MCF 10A (cell line): Measurements from ENCODE around the gene MBLAC1. TPM values are rescaled to one million over a fixed set of nuclear protein-coding genes. Genes with fewer than 3 reads are reported as not detected.

Experiments used
- BruUV-seq: library from RNA; stranded (reverse); fragments of 400-500 nt; replicated peaks from 2 replicates; lab custom pipeline; 2021; lab: Mats Ljungman, UMichigan
- CTCF ChIA-PET: fragments of 300-600 bp; sonication (Branson Sonifier 250); formaldehyde crosslinking; extraction: SDS; loops from one replicate; lab custom pipeline; 2021; ENCODE audit warnings: antibody characterized with exemption, inconsistent platforms; lab: Yijun Ruan, JAX
- POLR2A ChIA-PET: fragments of 300-600, 350-650 bp; sonication (Branson Sonifier 250); formaldehyde crosslinking; extraction: SDS; loops from one replicate; lab custom pipeline; 2020; ENCODE audit warnings: antibody characterized with exemption, inconsistent platforms; lab: Yijun Ruan, JAX
- DNase-seq: peaks from one replicate; pipeline ENCODE4 v3.0.0-alpha.2; 2018; ENCODE audit not compliant: unreplicated experiment
- H3K27ac Mint-ChIP-seq: one replicate; pipeline ENCODE4 v1.8.0; 2022; ENCODE audit warnings: mild to moderate bottlenecking, low read depth, mixed read lengths; ENCODE audit not compliant: unreplicated experiment
- H3K27me3 Mint-ChIP-seq: one replicate; pipeline ENCODE4 v1.8.0; 2022; ENCODE audit warnings: mixed read lengths; ENCODE audit not compliant: insufficient read depth, unreplicated experiment
- H3K36me3 Mint-ChIP-seq: one replicate; pipeline ENCODE4 v1.8.0; 2022; ENCODE audit warnings: mild to moderate bottlenecking, moderate library complexity, mixed read lengths; ENCODE audit not compliant: insufficient read depth, unreplicated experiment
- H3K4me1 Mint-ChIP-seq: one replicate; pipeline ENCODE4 v1.8.0; 2022; ENCODE audit warnings: mixed read lengths; ENCODE audit not compliant: insufficient read depth, unreplicated experiment
- H3K4me3 Mint-ChIP-seq: one replicate; pipeline ENCODE4 v1.8.0; 2022; ENCODE audit warnings: mild to moderate bottlenecking, moderate library complexity, mixed read lengths; ENCODE audit not compliant: unreplicated experiment
- H3K9me3 Mint-ChIP-seq: one replicate; pipeline ENCODE4 v1.8.0; 2022; ENCODE audit warnings: mixed read lengths; ENCODE audit not compliant: unreplicated experiment
- CTCF ChIP-seq: fragments of 200-600 bp; IDR thresholded peaks from one replicate; pipeline ENCODE4 v1.8.0; 2022; ENCODE audit warnings: antibody characterized with exemption, mild to moderate bottlenecking; ENCODE audit not compliant: unreplicated experiment
- intact Hi-C: fragments of 100-400 bp; cut with micrococcal nuclease; formaldehyde crosslinking; loops from 2 replicates; pipeline ENCODE4 v1.14.1; 2022
- total RNA-seq: library from RNA; stranded (reverse); gene quantifications from 2 replicates; pipeline ENCODE4 v1.2.3, GENCODE V29; 2022

MBLAC1 gene
- total RNA-seq, 1 experiment from 2014 or later: 3.2 TPM

DNA sequence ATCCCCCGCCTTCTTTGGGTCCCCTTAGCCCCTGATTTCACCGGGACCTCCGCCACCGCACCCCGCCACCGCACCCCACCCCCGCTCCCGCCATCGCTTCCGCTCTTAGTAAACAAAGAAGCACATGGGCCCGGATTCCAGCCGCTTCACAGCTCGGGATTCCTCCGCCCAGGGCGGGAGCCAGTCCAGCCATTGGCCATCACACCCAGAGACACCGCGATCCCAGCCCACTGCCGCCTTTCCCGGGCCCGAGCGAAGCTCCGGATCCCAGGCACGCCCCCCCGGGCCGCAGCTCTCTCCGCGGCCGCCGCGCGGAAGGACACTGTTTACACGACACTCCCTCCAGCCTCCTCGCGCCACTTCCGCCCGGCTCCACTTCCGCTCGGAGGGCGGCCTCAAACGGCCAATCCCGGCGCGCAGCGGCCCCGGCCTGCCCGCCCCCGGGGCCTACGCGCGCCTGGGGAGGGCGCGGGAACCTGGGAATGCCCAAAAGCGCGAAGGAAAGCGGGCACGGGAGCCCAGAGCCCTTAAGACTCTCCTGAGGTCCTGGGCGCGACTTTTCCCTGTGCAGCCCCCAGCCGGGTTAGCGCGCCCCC is 26.2 kb upstream of the MBLAC1 start:
- H3K36me3 Mint-ChIP-seq: peaks cover 78% of the 10 kb centered on the region
- intact Hi-C loops: loop anchor here (1.0 to 2.0 kb wide), 3 partner anchors 11 to 20 kb away; partner anchors contain the start of genes CNPY4, TAF6 and ZNF3
- peaks cover 32% of the 10 kb centered on the region for H3K4me1 Mint-ChIP-seq
- no peaks in the 10 kb centered on the region for H3K9me3 Mint-ChIP-seq
- no peaks in the 10 kb centered on the region for H3K27me3 Mint-ChIP-seq
- CTCF ChIA-PET: interaction anchor here (0.5 to 3.0 kb wide), 3 partner anchors 18 to 178 kb away, joined by 3 to 16 read pairs (median 3); no protein-coding TSS in a partner anchor
- no peak for TF ChIP-seq CTCF
- BruUV-seq: no TSS peak
- peak; percentile 94 for DNase-seq
- H3K27ac Mint-ChIP-seq: peak overlapping the region; percentile 99
- POLR2A ChIA-PET: interaction anchor here (0.7 to 5.8 kb wide), 20 partner anchors 11 to 595 kb away, joined by 3 to 92 read pairs (median 8); partner anchors contain the start of genes CNPY4, COPS6, LAMTOR4 and MBLAC1
- H3K4me3 Mint-ChIP-seq: peak overlapping the region; percentile 98

DNA sequence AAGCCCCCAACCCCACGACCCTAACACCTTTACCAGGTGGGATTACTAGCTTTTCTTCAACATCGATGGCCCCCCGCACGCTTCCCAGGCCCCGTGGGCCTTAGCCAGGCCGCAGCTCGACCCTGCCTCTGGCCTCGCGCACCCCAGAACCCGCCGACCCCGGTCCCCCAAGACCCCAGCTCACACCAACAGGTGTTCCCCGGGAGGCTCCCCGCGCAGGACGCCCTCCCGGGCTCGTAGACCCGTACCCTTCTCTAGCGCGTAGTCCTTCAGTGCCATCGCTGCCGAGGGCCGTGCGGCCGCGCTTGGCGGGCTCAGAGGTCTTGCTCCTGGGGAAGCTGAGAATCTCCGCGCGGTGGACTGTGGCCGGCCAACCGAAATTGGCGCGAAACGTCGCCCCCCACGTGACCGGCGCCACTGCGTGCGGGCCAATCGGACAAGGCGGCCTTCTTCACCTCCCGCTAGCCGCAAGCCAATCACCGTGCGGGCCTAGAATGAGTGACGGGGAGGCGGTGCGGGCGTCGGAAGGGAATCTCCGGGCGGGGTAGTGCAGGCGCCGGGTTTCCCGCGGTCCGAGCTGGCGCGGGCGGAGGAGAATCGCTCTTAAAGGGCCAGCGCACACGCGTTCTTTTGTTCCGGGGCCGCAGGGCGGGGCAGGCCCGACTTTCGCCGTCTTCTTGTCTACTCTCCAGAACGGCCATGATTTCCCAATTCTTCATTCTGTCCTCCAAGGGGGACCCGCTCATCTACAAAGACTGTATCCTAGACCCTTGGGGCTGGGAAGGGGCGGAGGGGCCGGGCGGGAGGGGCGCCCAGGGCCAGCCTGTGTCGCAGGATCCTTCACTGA is 25.5 kb upstream of the MBLAC1 start, which contains the start of the genes AP4M1 and MCM7:
TSS of gene AP4M1 (plus strand) at position 628 of the 847 bp plus-strand sequence. CDS start at position 700, 72 bp downstream.
TSS of gene MCM7 (minus strand) at position 382 of the 847 bp plus-strand sequence. CDS start at position 279, 103 bp downstream.
- BruUV-seq: no TSS peak
- intact Hi-C loops: loop anchor here (1.0 to 2.0 kb wide), 2 partner anchors 18 to 20 kb away; partner anchors contain the start of genes CNPY4, TAF6 and ZNF3
- CTCF ChIA-PET: interaction anchor here (0.5 to 3.0 kb wide), 6 partner anchors 16 to 958 kb away, joined by 3 to 16 read pairs (median 3); no protein-coding TSS in a partner anchor
- H3K27me3 Mint-ChIP-seq: no peaks in the 10 kb centered on the region
- TF ChIP-seq CTCF: no peak
- no peaks in the 10 kb centered on the region for H3K9me3 Mint-ChIP-seq
- peak within 1 kb of the TSS; percentile 99 for H3K27ac Mint-ChIP-seq
- H3K36me3 Mint-ChIP-seq: peaks cover 75% of the 10 kb centered on the region
- H3K4me3 Mint-ChIP-seq: peak within 1 kb of the TSS; percentile 98
- DNase-seq: peak; percentile 99
- H3K4me1 Mint-ChIP-seq: peaks cover 32% of the 10 kb centered on the region
- POLR2A ChIA-PET: interaction anchor here (0.5 to 5.8 kb wide), 28 partner anchors 12 to 1526 kb away, joined by 3 to 92 read pairs (median 6); partner anchors contain the start of genes CNPY4, COPS6, LAMTOR4 and MBLAC1

GRCh38 chr7:100102950-100103840 is 23.6 kb upstream of the MBLAC1 start:
- BruUV-seq: TSS peak; percentile 32
- intact Hi-C loops: no loop called here
- Mint-ChIP-seq H3K9me3 (no peaks in the 10 kb centered on the region), H3K27me3 (no peaks in the 10 kb centered on the region), H3K36me3 (peaks cover 67% of the 10 kb centered on the region), H3K4me3 (peak overlapping the region; percentile 98), H3K27ac (peak overlapping the region; percentile 39), H3K4me1 (peaks cover 22% of the 10 kb centered on the region)
- POLR2A ChIA-PET: interaction anchor here (3.4 to 5.8 kb wide), 3 partner anchors 11 to 21 kb away, joined by 45 to 92 read pairs (median 47); partner anchors contain the start of genes COPS6 and MBLAC1
- DNase-seq: no peak
- no peak for TF ChIP-seq CTCF
- CTCF ChIA-PET: interaction anchor here (0.7 to 3.0 kb wide), 3 partner anchors 27 to 115 kb away, joined by 3 to 16 read pairs (median 4); no protein-coding TSS in a partner anchor
